ENCODE results near the gene B9D1. TPM values are rescaled to one million over a fixed set of nuclear protein-coding genes. Genes with fewer than 3 reads are reported as not detected.

The B9D1 gene
- total and polyA plus RNA-seq, 2 of the 13 experiments (the other 11 are each of a cell fraction or from before 2014, with no cell fraction given) = 27.7 to 31.1 TPM

GRCh38 chr17:19345486-19346350, 16.8 kb downstream of the B9D1 start (continued):
- peak; percentile 26 to 56; a peak in 2 of 4 replicates for TF ChIP-seq NR2F1 (CRISPR knock-in tag; IDR thresholded peaks at IDR 0.05)
- no peak for TF ChIP-seq RBAK (CRISPR knock-in tag; IDR thresholded peaks at IDR 0.05)
- TF ChIP-seq ZMYM2 (CRISPR knock-in tag; IDR thresholded peaks at IDR 0.05) = 0 out of 2 replicates have a peak, but pooled peaks have one; percentile 61
- 0 out of 2 replicates have a peak, but pooled peaks have one; percentile 27 for TF ChIP-seq DPF2 (CRISPR knock-in tag; IDR thresholded peaks at IDR 0.05; ENCODE audit: borderline replicate concordance, low read depth)

- Histone ChIP-seq H3K4me1 (ENCODE audit: insufficient read depth, low read length) (peaks cover 45% of the 10 kb centered on the region), H4K20me1 (ENCODE audit: insufficient read depth, low read length) (no peaks in the 10 kb centered on the region), H3K36me3 (replicated peaks in 1 of 2; ENCODE audit: control insufficient read depth in 1 of 2, insufficient read depth in 2 of 2, low read length in 2 of 2) (no peaks in the 10 kb centered on the region; a peak in 2 of 5 replicates), H3K4me3 (replicated peaks in 1 of 3; ENCODE audit: insufficient read depth in 1 of 3, low read depth in 2 of 3, low read length in 3 of 3) (no peak overlapping the region), H2AFZ (ENCODE audit: low read length) (no peak overlapping the region), H3K9me3 (ENCODE audit: low read length) (no peaks in the 10 kb centered on the region), H3K79me2 (ENCODE audit: insufficient read depth, low read length) (no peaks in the 10 kb centered on the region), H3K9ac (ENCODE audit: insufficient read depth, low read depth, low read length) (no peak overlapping the region), H3K27me3 (ENCODE audit: control insufficient read depth in 1 of 2, insufficient read depth in 2 of 2, low read length in 2 of 2) (no peaks in the 10 kb centered on the region), H3K27ac (ENCODE audit: extremely low read length, insufficient read depth, low read length) (peak overlapping the region; percentile 73), H3K4me2 (ENCODE audit: low read depth, low read length) (no peak overlapping the region)
- in situ Hi-C loops (cut with HindIII; ENCODE audit: extremely low pct_ligation_motif_present, low pct_unique_long_range_greater_than_20kb) = no loop called here
- CTCF ChIA-PET (ENCODE audit: low intra/inter-chr PET ratio, low total read pairs) = no interaction called here
- DNase-seq (ENCODE audit: low spot score) = no peak
- no peak for FAIRE-seq
- intact Hi-C loops (cut with micrococcal nuclease; ENCODE audit: unreplicated experiment) = no loop called here
- BruUV-seq (replicated peaks) = no TSS peak
- 77% methylated on average over 4 of the region's 7 CpGs for WGBS (ENCODE audit: low lambda C conversion rate)
- POLR2A ChIA-PET = interaction anchor here (1.2 to 3.4 kb wide), 2 partner anchors 7 to 20 kb away, joined by 4 to 26 read pairs; no protein-coding TSS in a partner anchor
- ATAC-seq = no peak
- TF ChIP-seq FOXP1 (IDR thresholded peaks at IDR 0.05) (no peak), FOXP1 (CRISPR knock-in tag; IDR thresholded peaks at IDR 0.05) (no peak), NONO (IDR thresholded peaks at IDR 0.05) (no peak), NONO (CRISPR knock-in tag; conservative IDR thresholded peaks at IDR 0.05) (0 out of 2 replicates have a peak, but pooled peaks have one; percentile 7), SMYD3 (CRISPR knock-in tag; IDR thresholded peaks at IDR 0.05) (no peak), NCOA5 (CRISPR knock-in tag; IDR thresholded peaks at IDR 0.05) (no peak), SRF (IDR thresholded peaks at IDR 0.05; ENCODE audit: low read depth, low read length) (no peak), JUND (CRISPR knock-in tag; IDR thresholded peaks at IDR 0.05) (no peak), THAP11 (CRISPR knock-in tag; IDR thresholded peaks at IDR 0.05) (no peak), SMC3 (IDR thresholded peaks at IDR 0.05; ENCODE audit: low read length) (no peak), MED13 (CRISPR knock-in tag; IDR thresholded peaks at IDR 0.05) (no peak), ZSCAN29 (CRISPR knock-in tag; conservative IDR thresholded peaks at IDR 0.05) (no peak), REST (IDR thresholded peaks at IDR 0.05; ENCODE audit: borderline replicate concordance in 1 of 2, low read depth in 1 of 2, low read length in 2 of 2) (no peak), ZFP36L2 (CRISPR knock-in tag; IDR thresholded peaks at IDR 0.05) (no peak), UBTF (CRISPR knock-in tag; IDR thresholded peaks at IDR 0.05) (0 out of 2 replicates have a peak, but pooled peaks have one; percentile 2)
Measured at GRCh38 chr17:19345067-19345460, 17.5 kb downstream of the B9D1 start.
